Right lobe of liver (tissue), 6 donors: ENCODE results near the gene SPATS2. TPM values are rescaled to one million over a fixed set of nuclear protein-coding genes. Genes with fewer than 3 reads are reported as not detected.

Source experiments
- ATAC-seq, 4 donors: fragments of 200-7000 bp; cut with Tn5 transposase; one replicate each; pipeline ENCODE4 v1.9.1; 2020; ENCODE audit warnings: mild to moderate bottlenecking in 4 of 4, moderate library complexity in 4 of 4
- DNase-seq, 3 donors: peaks; one replicate each; pipeline ENCODE4 v3.0.0-alpha.2; 2020
- H3K27ac ChIP-seq, 3 donors: fragments of 200-600 bp; one replicate each; pipeline ENCODE4 v1.8.0; 2022
- H3K27me3 ChIP-seq, 2 donors: fragments of 200-600 bp; one replicate each; pipeline ENCODE4 v1.8.0; 2022
- H3K36me3 ChIP-seq, 4 donors: fragments of 200-600 bp; sonication (generic) in 1 of 4; one replicate each; pipeline versions ENCODE4 v1.5.1 to v1.8.0; 2017 to 2022; ENCODE audit warnings: control low read depth in 1 of 4
- H3K4me1 ChIP-seq, 4 donors: fragments of 200-600 bp; sonication (generic) in 1 of 4; one replicate each; pipeline versions ENCODE4 v1.5.1 to v1.8.0; 2017 to 2022; ENCODE audit warnings: control low read depth in 1 of 4
- H3K4me3 ChIP-seq, 3 donors: fragments of 200-600 bp; one replicate each; pipeline ENCODE4 v1.8.0; 2022
- H3K9me3 ChIP-seq, 4 donors: fragments of 200-600 bp; sonication (generic) in 1 of 4; one replicate each; pipeline versions ENCODE4 v1.5.1 to v1.8.0; 2017 to 2022; ENCODE audit warnings: control low read depth in 1 of 4
- CTCF ChIP-seq, 4 donors: fragments of 200-600 bp in 3 of 4; fragments of 450-650 bp in 1 of 4; IDR thresholded peaks; one replicate each; pipeline versions ENCODE4 v1.5.1 to v1.8.0; 2016 to 2022; ENCODE audit warnings: antibody characterized with exemption in 4 of 4, mild to moderate bottlenecking in 2 of 4
- POLR2A ChIP-seq: fragments of 450-650 bp; IDR thresholded peaks from one replicate; pipeline ENCODE4 v1.6.1; 2017; ENCODE audit warnings: antibody characterized with exemption, mild to moderate bottlenecking
- WGBS: methylation state at CpG from one replicate; pipeline ENCODE4 v1.1.6; 2018; ENCODE audit warnings: low coverage, low lambda C conversion rate; ENCODE audit not compliant: insufficient coverage; ENCODE audit errors: missing lambda C conversion rate; 5-methylcytosine and 5-hydroxymethylcytosine counted together
- intact Hi-C, 2 donors: fragments of 100-400 bp; cut with DNase I; formaldehyde crosslinking; loops; one replicate each; pipeline versions ENCODE4 v1.11.2 to v1.14.1; 2022
- total RNA-seq, 6 experiments: library from RNA; depleted of rRNA in 2 of 6; stranded (reverse); fragments of >200 nt in 2 of 6; fragmentation: NEBNext Ultra II Directional in 3 of 6; extraction: Animal tissue kit (Norgen Biotek cat#: 25700) in 3 of 6; gene quantifications; one replicate each; pipeline versions ENCODE4 v1.1.0 to v1.2.4, GENCODE V29; 2016 to 2023
- donor health status: DM: no; HTN: yes; CAD: no.
- donor health status: DM: no; HTN: no; CAD: no.
- donor health status: DM: no; HTN: no; CAD: no.
- donor health status: DM: no; HTN: yes; CAD: no.
- donor health status: DM: no; HTN: yes; CAD: no.

Gene SPATS2
- total RNA-seq, 6 experiments from 2014 or later: 3.2 to 6.1 (median 4.4) TPM

GRCh38 chr12:49537752-49538509, 170.7 kb downstream of the SPATS2 start:
- TF ChIP-seq POLR2A (no peak), CTCF (IDR thresholded peaks at IDR 0.05) (no peak)
- no peak overlapping the region for H3K27ac ChIP-seq
- DNase-seq (no peak), ATAC-seq (peak in 3 of 4 donors; percentile 10 to 22 (median 12))
- intact Hi-C loops: no loop called here
- H3K36me3 ChIP-seq: no peaks in the 10 kb centered on the region
- H3K4me1 ChIP-seq: peaks cover 0 to 15% (median 0%) of the 10 kb centered on the region in 4 donors
- peak overlapping the region; percentile 27 to 44 (median 33) for H3K4me3 ChIP-seq
- no peaks in the 10 kb centered on the region for H3K9me3 ChIP-seq
- WGBS: 0% methylated on average over 3 of the region's 61 CpGs
- peaks cover 0 to 11% of the 10 kb centered on the region in 2 donors for H3K27me3 ChIP-seq

GRCh38 chr12:49538510-49539403, 171.5 kb downstream of the SPATS2 start, which contains the start of gene KCNH3:
TSS of gene KCNH3 (plus strand) at chr12:49539030. CDS start at chr12:49539417, 387 bp downstream.
- 0% methylated on average over 1 of the region's 107 CpGs for WGBS
- peaks cover 0 to 15% (median 0%) of the 10 kb centered on the region in 4 donors for H3K4me1 ChIP-seq
- TF ChIP-seq POLR2A (no peak), CTCF (IDR thresholded peaks at IDR 0.05) (no peak)
- H3K27me3 ChIP-seq: peaks cover 0 to 11% of the 10 kb centered on the region in 2 donors
- peak; percentile 81 to 84 (median 83) for DNase-seq
- H3K9me3 ChIP-seq: no peaks in the 10 kb centered on the region
- intact Hi-C loops: no loop called here
- H3K36me3 ChIP-seq: no peaks in the 10 kb centered on the region
- no peak within 1 kb of the TSS for H3K27ac ChIP-seq
- peak within 1 kb of the TSS; percentile 27 to 44 (median 33) for H3K4me3 ChIP-seq
- peak; percentile 75 to 84 (median 81) for ATAC-seq

GRCh38 chr12:49539406-49540228, 172.4 kb downstream of the SPATS2 start:
- peak in 2 of 3 donors; percentile 33 to 53 for DNase-seq
- no peaks in the 10 kb centered on the region for H3K9me3 ChIP-seq
- H3K36me3 ChIP-seq: no peaks in the 10 kb centered on the region
- 19% methylated on average over 19 of the region's 47 CpGs for WGBS
- no peak overlapping the region for H3K27ac ChIP-seq
- intact Hi-C loops: no loop called here
- peak overlapping the region in 1 of 3 donors; percentile 44 for H3K4me3 ChIP-seq
- H3K27me3 ChIP-seq: peaks cover 0 to 11% of the 10 kb centered on the region in 2 donors
- peaks cover 0 to 15% (median 0%) of the 10 kb centered on the region in 4 donors for H3K4me1 ChIP-seq
- ATAC-seq: no peak
- TF ChIP-seq CTCF (IDR thresholded peaks at IDR 0.05) (no peak), POLR2A (no peak)
